Measurements from ENCODE around the gene PRKG1. TPM values are rescaled to one million over a fixed set of nuclear protein-coding genes. Genes with fewer than 3 reads are reported as not detected.

Gene PRKG1
- total and polyA plus RNA-seq, 2 of the 4 experiments (the other 2 are of a cell fraction): 3.5 to 18.3 TPM

GRCh38 chr10:51427758-51428157 lies 353.5 kb downstream of the PRKG1 start:
- in situ Hi-C loops (cut with MboI; ENCODE audit: low sequenced_read_pairs): loop anchor here (10.0 kb wide), 1 partner anchor 433 kb away; no protein-coding TSS in a partner anchor

More at GRCh38 chr10:51427758-51428157, 353.5 kb downstream of the PRKG1 start:
- H3K36me3 ChIP-seq (ENCODE audit: control insufficient read depth, insufficient read depth, low read length): no peaks in the 10 kb centered on the region
- H2BK15ac ChIP-seq (ENCODE audit: low read depth, low read length): no peak overlapping the region
- H3K14ac ChIP-seq (replicated peaks; ENCODE audit: low read depth, low read length): no peak overlapping the region
- H3K9me3 ChIP-seq (ENCODE audit: control insufficient read depth, insufficient read depth, low read length): no peaks in the 10 kb centered on the region
- H3K4me1 ChIP-seq (ENCODE audit: control insufficient read depth, insufficient read depth, low read length): peaks cover 3% of the 10 kb centered on the region; the same call in 1 of the 2 replicates
- H3K56ac ChIP-seq (ENCODE audit: extremely low read depth, insufficient read depth, low read length): no peak overlapping the region
- H3K9ac ChIP-seq (ENCODE audit: low read depth, low read length): no peak overlapping the region
- no peak overlapping the region for H3K27ac ChIP-seq (ENCODE audit: insufficient read depth, low read length)
- intact Hi-C loops (cut with micrococcal nuclease): no loop called here
- H3K23ac ChIP-seq (ENCODE audit: low read depth, low read length): no peak overlapping the region
- no peak overlapping the region for H3K4ac ChIP-seq (ENCODE audit: low read depth, low read length)
- WGBS, 2 experiments (ENCODE audit: extremely low coverage in 2 of 2, insufficient read length in 1 of 2): 100% methylated on average over 1 of the region's 2 CpGs; no CpG with 5 or more reads in 1 of the 2 experiments
- H3K27me3 ChIP-seq (ENCODE audit: control insufficient read depth, insufficient read depth, low read length): no peaks in the 10 kb centered on the region
- TF ChIP-seq MAFK (IDR thresholded peaks at IDR 0.05; ENCODE audit: low read depth, low read length) (no peak), SMC3 (IDR thresholded peaks at IDR 0.05; ENCODE audit: low read depth, low read length) (no peak), FOS (IDR thresholded peaks at IDR 0.05; ENCODE audit: low read depth, low read length) (no peak)
- H2AK9ac ChIP-seq (replicated peaks; ENCODE audit: low read depth, low read length, poor library complexity): no peak overlapping the region
- dilution Hi-C loops (cut with HindIII; ENCODE audit: low sequenced_read_pairs, unreplicated experiment): no loop called here
- no peak overlapping the region for H3K18ac ChIP-seq (ENCODE audit: low read depth, low read length)
- H2BK5ac ChIP-seq (ENCODE audit: low read depth, low read length, poor library complexity, severe bottlenecking): no peak overlapping the region
- no peak for ATAC-seq (ENCODE audit: low read depth)
- no peak overlapping the region for H2AFZ ChIP-seq (replicated peaks; ENCODE audit: low read length, poor library complexity)
- H3K4me3 ChIP-seq (ENCODE audit: insufficient read depth, low read depth, low read length): no peak overlapping the region
- H3K9me1 ChIP-seq (ENCODE audit: insufficient read depth, low read length): peaks cover 5% of the 10 kb centered on the region; the same call in 1 of the 2 replicates
- ChIA-PET POLR2A (ENCODE audit: unreplicated experiment) (no interaction called here), CTCF (interaction anchor here (0.5 to 0.8 kb wide), 2 partner anchors 8 to 618 kb away, joined by 3 to 5 read pairs; no protein-coding TSS in a partner anchor)
- H4K8ac ChIP-seq (ENCODE audit: low read depth in 2 of 2, low read length in 2 of 2): no peak overlapping the region
- H4K5ac ChIP-seq (ENCODE audit: low read depth, low read length): no peak overlapping the region
- no TSS peak for BruUV-seq (replicated peaks)
- peak; percentile 23 for DNase-seq
- no peak overlapping the region for H3K4me2 ChIP-seq (ENCODE audit: low read depth, low read length)
- H2BK120ac ChIP-seq (ENCODE audit: low read depth, low read length): no peak overlapping the region
- no peak overlapping the region for H2AK5ac ChIP-seq (ENCODE audit: low read depth, low read length)
- H4K20me1 ChIP-seq (ENCODE audit: insufficient read depth, low read length): no peaks in the 10 kb centered on the region
- peaks cover 0 to 9% of the 10 kb centered on the region in 2 experiments; a peak in 2 of 4 replicates for H3K79me1 ChIP-seq (ENCODE audit: low read depth in 1 of 2, low read length in 2 of 2)
- no peak overlapping the region for H2BK20ac ChIP-seq (ENCODE audit: low read depth, low read length)
- H4K91ac ChIP-seq (ENCODE audit: insufficient read depth, low read depth, low read length): no peak overlapping the region
